COR-L47 (cell line): ENCODE data around the gene IGSF6.

Source experiments
- DNase-seq: peaks from one replicate; lab custom pipeline; 2025; lab: John Stamatoyannopoulos, UW

Gene IGSF6

DNA sequence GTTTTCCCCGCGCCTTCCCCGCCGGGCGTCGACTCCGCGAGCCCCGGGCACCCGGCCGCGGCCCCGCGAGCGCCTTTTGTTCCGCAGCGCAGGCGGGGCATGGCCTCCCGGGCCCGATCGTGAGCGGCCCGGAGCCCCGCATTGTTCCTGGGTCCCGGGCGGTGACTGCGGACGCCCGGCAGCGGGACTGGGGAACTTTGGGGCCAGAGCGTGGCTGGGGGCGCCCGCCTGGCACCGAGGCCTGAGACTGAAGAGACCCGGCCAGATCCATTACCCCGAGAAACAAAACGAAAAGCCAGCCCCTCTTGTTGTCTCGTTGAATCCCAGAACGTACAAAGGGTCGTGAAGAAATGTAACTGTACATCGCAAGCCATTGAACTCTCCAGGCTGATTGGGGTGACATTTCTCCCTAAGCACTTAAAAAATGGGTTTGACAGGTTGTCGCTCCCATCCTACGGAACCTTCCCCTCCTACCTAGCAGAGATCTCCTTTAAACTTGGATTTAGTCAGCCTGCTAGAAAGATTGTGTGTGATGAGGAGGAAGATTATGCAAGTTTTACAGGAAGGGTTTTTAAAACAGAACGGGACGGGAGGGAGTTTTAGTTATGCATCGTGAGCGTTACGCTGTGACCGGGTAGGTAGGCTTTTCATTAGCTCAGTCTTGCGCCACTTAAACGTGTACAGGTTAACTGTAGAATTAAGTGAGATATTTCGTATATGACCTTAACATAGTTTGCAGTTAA, 52.2 kb downstream of the IGSF6 start:
- no peak for DNase-seq

DNA sequence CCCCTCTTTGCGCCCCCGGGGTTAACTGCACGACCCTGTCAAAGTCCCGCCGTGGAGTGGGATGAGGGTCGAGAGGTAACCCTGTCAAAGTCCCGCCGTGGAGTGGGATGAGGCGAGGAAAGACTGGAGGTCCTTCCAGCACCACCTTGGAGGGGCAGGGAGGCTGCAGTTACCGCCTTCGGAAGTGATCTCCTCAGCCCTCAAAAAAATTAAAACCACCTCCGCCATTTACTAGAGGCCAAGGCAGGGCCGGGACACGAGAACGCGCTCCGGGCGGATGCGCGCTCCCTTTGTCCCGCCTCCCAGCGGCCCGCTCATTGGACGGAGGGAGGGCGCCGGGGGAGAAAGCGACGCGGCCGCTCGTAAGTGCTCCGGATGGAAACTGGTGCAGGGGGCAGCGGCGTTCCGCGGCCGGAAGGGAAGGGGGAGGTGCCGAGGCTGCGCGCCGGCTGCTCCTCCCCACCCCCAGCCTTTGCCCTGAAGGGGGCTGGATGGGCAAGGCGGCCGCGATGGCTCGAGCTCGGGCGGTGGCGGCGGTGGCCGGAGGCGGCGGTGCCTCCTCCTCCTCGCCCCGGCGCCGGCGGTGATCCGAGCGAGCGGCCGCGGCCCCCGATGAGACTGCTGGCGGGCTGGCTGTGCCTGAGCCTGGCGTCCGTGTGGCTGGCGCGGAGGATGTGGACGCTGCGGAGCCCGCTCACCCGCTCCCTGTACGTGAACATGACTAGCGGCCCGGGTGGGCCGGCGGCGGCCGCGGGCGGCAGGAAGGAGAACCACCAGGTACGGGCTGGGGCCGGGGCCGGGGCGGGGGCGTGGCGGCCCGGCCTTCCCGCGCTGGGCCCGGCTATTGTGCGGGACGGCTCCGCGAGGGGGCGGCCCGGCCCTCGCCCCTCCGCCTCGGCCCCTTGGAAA, 53.0 kb downstream of the IGSF6 start, which contains the start of gene METTL9:
TSS of gene METTL9 (plus strand) at position 456 of the 909 bp plus-strand sequence. CDS start at position 613, 157 bp downstream.
- DNase-seq = peak; percentile 92

DNA sequence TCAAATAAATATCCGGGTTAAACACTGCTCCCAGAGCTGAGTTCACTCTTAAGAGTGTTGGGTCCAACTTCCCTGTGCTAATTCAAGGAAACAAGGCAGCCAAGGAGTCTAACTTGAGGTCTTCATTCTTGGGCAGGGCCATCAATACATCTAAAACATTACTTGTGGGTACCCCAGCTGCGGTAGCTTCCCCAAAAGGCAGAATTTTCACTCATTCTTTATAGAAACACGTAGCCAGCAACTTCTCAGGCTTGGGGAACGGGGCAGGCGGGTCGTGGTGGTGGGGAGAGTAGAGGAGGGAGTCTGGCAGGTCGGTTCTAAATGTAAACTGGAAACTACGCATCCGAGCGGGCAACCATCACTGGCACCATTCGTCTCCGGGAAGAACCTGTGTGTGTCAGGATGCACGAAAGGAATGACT, 53.7 kb downstream of the IGSF6 start:
- no peak for DNase-seq

DNA sequence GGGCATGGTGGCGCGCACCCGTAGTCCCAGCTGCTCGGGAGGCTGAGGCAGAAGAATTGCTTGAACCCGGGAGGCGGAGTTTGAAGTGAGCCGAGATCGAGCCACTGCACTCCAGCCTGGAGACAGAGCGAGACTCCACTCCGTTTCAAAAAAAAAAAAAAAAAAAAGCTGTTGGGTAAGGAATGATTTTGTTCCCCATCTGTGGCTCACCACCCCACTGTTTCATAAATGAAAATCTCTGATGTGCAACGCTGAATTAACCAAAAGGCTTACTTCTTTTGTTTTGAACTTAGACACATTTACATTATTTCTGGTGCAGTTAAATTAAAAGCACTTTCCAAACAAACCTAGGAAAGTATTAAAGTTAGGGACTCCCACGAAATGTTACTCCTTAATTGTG, 54.2 kb downstream of the IGSF6 start:
- DNase-seq = no peak

DNA sequence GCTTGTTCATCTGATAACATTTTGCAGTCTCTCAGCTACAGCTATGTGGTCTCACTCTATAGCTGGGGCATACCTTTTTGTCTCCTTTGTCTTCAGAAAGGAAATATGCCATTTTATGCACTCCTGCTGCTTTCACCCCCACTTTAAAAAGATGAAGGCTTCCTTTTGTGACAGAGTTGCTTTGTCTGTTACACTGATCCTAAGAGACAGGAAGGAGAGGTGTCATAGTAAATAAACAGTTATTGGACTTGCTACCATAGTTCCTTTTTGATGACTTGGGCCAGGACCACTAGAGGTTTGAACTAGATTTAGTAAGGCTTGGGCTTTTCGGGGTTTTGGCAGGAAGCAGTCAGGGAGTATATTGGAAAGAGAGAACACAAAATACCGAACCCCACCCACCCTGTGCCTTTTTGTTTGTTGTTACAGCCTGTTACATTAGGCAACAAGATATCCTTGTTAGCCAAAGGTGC, 54.8 kb downstream of the IGSF6 start:
- DNase-seq = no peak

DNA sequence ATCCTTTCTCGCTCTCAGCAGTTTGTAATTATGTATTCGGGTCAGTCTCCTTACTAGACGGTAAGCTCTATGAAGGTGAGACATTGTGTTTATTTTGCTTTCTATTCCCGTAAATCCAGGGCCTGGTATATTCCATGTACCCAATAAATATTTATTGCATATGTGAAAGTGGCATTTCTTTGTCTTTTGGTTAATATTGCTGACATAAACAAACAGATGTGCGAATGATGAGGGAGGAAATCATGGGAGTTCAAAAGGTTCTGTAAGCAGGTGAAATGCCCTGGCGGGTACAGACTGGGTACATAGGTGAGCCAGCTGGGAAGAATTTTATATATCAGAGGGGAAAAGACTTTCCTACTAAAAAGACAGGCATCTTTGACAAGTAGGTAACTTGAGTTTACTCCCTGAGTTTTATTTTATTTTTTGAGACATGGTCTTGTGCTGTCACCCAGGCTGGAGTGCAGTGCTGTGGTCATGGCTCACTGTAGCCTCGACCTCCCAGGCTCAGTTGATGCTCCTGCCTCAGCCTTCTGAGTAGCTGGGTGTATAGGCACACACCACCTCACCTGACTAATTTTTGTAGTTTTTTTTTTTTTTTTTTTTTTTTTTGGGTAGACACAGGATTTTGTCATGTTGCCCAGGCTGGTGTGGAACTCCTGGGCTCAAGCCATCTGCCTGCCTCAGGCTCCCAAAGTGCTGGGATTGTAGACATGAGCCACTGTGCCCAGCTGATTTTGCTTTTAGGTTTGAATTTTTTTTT, 58.7 kb downstream of the IGSF6 start:
- no peak for DNase-seq

- DNase-seq = no peak
These were observed 60.2 kb downstream of the IGSF6 start for GRCh38 chr16:21592191-21592590.

DNA sequence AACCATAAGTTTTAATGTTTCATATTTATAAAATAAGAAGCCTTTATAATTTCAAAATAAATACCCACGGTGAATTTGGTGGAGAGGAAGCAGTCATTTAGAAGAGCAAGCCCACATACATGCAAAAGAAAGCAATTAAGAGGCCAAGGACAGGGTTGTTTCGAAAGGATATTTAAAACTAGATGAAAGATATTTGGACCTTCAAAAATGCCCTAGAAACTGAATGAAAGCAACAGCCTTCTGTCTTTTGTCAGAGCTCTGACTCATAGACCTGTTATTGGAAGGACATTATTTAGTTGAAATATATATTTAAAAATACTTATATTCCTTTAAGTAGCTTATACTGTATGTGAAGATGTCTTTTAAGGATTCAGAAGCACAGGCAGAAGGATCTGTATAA, 61.6 kb downstream of the IGSF6 start:
- no peak for DNase-seq

GRCh38 chr16:21590287-21590686, 62.1 kb downstream of the IGSF6 start:
- DNase-seq = no peak

GRCh38 chr16:21589551-21589950, 62.9 kb downstream of the IGSF6 start:
- no peak for DNase-seq
